HEK293 (cell line): ENCODE measurements around the gene AQP5.

ENCODE experiments used
- ZNF274 ChIP-seq, 2 experiments: fragments of 200-500 bp in 1 of 2; fragments of 450-650 bp in 1 of 2; sonication (Bioruptor generic) in 1 of 2; formaldehyde crosslinking in 1 of 2; IDR thresholded peaks; 2 replicates each; pipeline versions ENCODE4 v1.5.1 to v1.6.1; 2014 to 2016; ENCODE audit warnings: borderline replicate concordance in 1 of 2, inconsistent platforms in 1 of 2, low read length in 1 of 2, missing biosample characterization in 1 of 2, missing genetic modification characterization in 1 of 2
- ZNF362 ChIP-seq: fragments of 450-650 bp; formaldehyde crosslinking; IDR thresholded peaks from 2 replicates; pipeline ENCODE4 v1.5.1; 2016; ENCODE audit warnings: missing biosample characterization, missing genetic modification characterization
- TF ChIP-seq, protein P1 (sequence below): fragments of 450-650 bp; formaldehyde crosslinking; IDR thresholded peaks from 2 replicates; pipeline ENCODE4 v1.5.1; 2016; ENCODE audit warnings: missing biosample characterization, missing genetic modification characterization

DNA sequence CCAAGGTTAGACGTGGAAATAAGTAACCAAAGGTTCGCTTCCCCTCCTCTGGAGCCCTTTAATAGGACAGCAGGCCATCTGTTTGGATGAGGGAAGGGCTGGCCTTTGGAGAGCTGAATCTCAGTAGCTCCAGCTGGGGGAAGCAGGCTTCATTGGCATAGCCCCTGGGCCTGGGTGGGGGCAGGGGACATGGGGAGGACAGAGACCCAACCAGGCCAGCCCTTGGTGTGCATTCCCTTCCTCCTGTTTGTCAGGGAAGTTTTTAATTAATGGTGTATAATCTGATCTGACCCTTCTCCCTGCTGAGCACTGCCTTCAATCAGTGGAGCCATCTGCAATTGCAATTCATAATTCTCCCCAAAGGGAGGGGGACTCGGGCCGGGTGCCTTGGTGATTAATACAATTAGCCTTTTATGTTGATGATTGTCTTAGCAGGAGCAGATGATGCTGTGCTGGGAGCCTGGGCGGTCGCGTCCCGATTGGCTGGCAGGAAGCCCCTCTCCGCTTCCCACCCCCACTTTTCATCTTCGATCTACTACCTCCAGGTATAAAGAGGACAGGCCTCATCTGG, 17.4 kb downstream of the AQP5 start:
- no peak for TF ChIP-seq ZNF274 (IDR thresholded peaks at IDR 0.05; ENCODE audit: low read length)
- TF ChIP-seq ZNF274 (tag by site-specific recombination; IDR thresholded peaks at IDR 0.05; ENCODE audit: borderline replicate concordance) = no peak
- TF ChIP-seq, protein P1, sequence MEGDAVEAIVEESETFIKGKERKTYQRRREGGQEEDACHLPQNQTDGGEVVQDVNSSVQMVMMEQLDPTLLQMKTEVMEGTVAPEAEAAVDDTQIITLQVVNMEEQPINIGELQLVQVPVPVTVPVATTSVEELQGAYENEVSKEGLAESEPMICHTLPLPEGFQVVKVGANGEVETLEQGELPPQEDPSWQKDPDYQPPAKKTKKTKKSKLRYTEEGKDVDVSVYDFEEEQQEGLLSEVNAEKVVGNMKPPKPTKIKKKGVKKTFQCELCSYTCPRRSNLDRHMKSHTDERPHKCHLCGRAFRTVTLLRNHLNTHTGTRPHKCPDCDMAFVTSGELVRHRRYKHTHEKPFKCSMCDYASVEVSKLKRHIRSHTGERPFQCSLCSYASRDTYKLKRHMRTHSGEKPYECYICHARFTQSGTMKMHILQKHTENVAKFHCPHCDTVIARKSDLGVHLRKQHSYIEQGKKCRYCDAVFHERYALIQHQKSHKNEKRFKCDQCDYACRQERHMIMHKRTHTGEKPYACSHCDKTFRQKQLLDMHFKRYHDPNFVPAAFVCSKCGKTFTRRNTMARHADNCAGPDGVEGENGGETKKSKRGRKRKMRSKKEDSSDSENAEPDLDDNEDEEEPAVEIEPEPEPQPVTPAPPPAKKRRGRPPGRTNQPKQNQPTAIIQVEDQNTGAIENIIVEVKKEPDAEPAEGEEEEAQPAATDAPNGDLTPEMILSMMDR (tag by site-specific recombination) = no peak
- TF ChIP-seq ZNF362 (tag by site-specific recombination) = no peak
